H1 (cell line): Measurements from ENCODE around the gene ANXA2. TPM values are rescaled to one million over a fixed set of nuclear protein-coding genes. Genes with fewer than 3 reads are reported as not detected.

Source experiments
- CTCF ChIA-PET: fragments of 300-600 bp; sonication (Branson Sonifier 250); formaldehyde crosslinking; loops from one replicate; lab custom pipeline; 2021; ENCODE audit not compliant: partially characterized antibody; lab: Charles Lee
- POLR2A ChIA-PET: fragments of 300-600 bp; sonication (Branson Sonifier 250); formaldehyde crosslinking; loops from one replicate; lab custom pipeline; 2021; ENCODE audit warnings: inconsistent platforms; ENCODE audit not compliant: partially characterized antibody; lab: Charles Lee
- DNase-seq, 2 experiments: peaks; one replicate each; pipeline versions ENCODE4 v3.0.0 to v3.0.0-alpha.2; 2010 to 2022; ENCODE audit warnings: low spot score in 2 of 2, low read depth in 1 of 2, mixed read lengths in 1 of 2
- FAIRE-seq: peaks from 2 replicates; lab custom pipeline; 2011; peaks lifted over from hg19 to GRCh38; lab: Jason Lieb, UNC
- H2AFZ ChIP-seq: 2 replicates; pipeline ENCODE4 v1.8.1; 2012; ENCODE audit warnings: low read length, inconsistent platforms
- H2AK5ac ChIP-seq: 2 replicates; pipeline ENCODE4 v1.6.1; 2013; ENCODE audit warnings: low read depth, low read length
- H2BK120ac ChIP-seq: replicated peaks from 2 replicates; pipeline ENCODE3; 2013; ENCODE audit warnings: low read depth, low read length, inconsistent platforms
- H2BK12ac ChIP-seq: 2 replicates; pipeline ENCODE4 v1.6.1; 2013; ENCODE audit warnings: low read depth, low read length
- H2BK15ac ChIP-seq: 2 replicates; pipeline ENCODE4 v1.6.1; 2013; ENCODE audit warnings: low read length
- H2BK20ac ChIP-seq: 2 replicates; pipeline ENCODE4 v1.6.1; 2013; ENCODE audit warnings: low read length
- H2BK5ac ChIP-seq: 2 replicates; pipeline ENCODE4 v1.6.1; 2013; ENCODE audit warnings: low read depth, low read length
- H3K14ac ChIP-seq: 2 replicates; pipeline ENCODE4 v1.6.1; 2013; ENCODE audit warnings: inconsistent platforms; ENCODE audit not compliant: insufficient read length
- H3K18ac ChIP-seq: 2 replicates; pipeline ENCODE4 v1.6.1; 2013; ENCODE audit warnings: low read length; ENCODE audit errors: extremely low read depth
- H3K23ac ChIP-seq: 2 replicates; pipeline ENCODE4 v1.6.1; 2013; ENCODE audit warnings: inconsistent platforms; ENCODE audit not compliant: insufficient read length
- H3K23me2 ChIP-seq: 2 replicates; pipeline ENCODE4 v1.6.1; 2013; ENCODE audit warnings: low read depth, low read length
- H3K27ac ChIP-seq: 2 replicates; pipeline ENCODE4 v1.6.1; 2011; ENCODE audit warnings: low read depth, low read length, inconsistent platforms
- H3K27me3 ChIP-seq, 4 experiments: replicated peaks in 1 of 4; 1 replicate in 1 of 4; 2 replicates in 3 of 4; pipeline versions ENCODE4 v1.6.1 to v1.8.1; 2011 to 2013; ENCODE audit warnings: low read length in 3 of 4, mild to moderate bottlenecking in 3 of 4, inconsistent platforms in 2 of 4, mixed read lengths in 2 of 4, moderate library complexity in 1 of 4; ENCODE audit not compliant: control insufficient read depth in 3 of 4, insufficient read depth in 3 of 4; ENCODE audit errors: extremely low read depth in 1 of 4
- H3K36me3 ChIP-seq, 4 experiments: 2 replicates each; pipeline versions ENCODE4 v1.6.1 to v1.8.1; 2011 to 2013; ENCODE audit warnings: mild to moderate bottlenecking in 4 of 4, low read length in 3 of 4, moderate library complexity in 2 of 4, control low read depth in 1 of 4, inconsistent platforms in 1 of 4; ENCODE audit not compliant: insufficient read depth in 4 of 4, control insufficient read depth in 2 of 4
- H3K4ac ChIP-seq: replicated peaks from 2 replicates; pipeline ENCODE3; 2013; ENCODE audit warnings: low read length, low read depth, mixed read lengths, inconsistent platforms; ENCODE audit not compliant: insufficient read length
- H3K4me1 ChIP-seq, 4 experiments: replicated peaks in 1 of 4; 1 replicate in 1 of 4; 2 replicates in 3 of 4; pipeline versions ENCODE4 v1.6.1 to v1.8.1; 2011 to 2013; ENCODE audit warnings: low read length in 3 of 4, inconsistent platforms in 2 of 4, mixed read lengths in 1 of 4; ENCODE audit not compliant: insufficient read depth in 4 of 4, control insufficient read depth in 3 of 4
- H3K4me2 ChIP-seq, 2 experiments: 2 replicates each; pipeline versions ENCODE4 v1.6.1 to v1.8.1; 2011 to 2013; ENCODE audit warnings: low read depth in 2 of 2, low read length in 2 of 2, control low read depth in 1 of 2, inconsistent platforms in 1 of 2, mild to moderate bottlenecking in 1 of 2; ENCODE audit not compliant: insufficient read depth in 1 of 2
- H3K4me3 ChIP-seq, 4 experiments: fragments of 200-600, 300-600 bp in 1 of 4; sonication (generic), shearing (Covaris generic), sonication (Bioruptor Twin) in 1 of 4; 2 replicates each; pipeline versions ENCODE4 v1.5.1 to v1.8.1; 2011 to 2016; ENCODE audit warnings: low read length in 4 of 4, low read depth in 3 of 4, control low read depth in 2 of 4, inconsistent platforms in 2 of 4, mild to moderate bottlenecking in 2 of 4, mixed read lengths in 1 of 4, moderate library complexity in 1 of 4; ENCODE audit not compliant: insufficient read depth in 2 of 4; ENCODE audit errors: extremely low read depth in 1 of 4
- H3K56ac ChIP-seq: replicated peaks from 2 replicates; pipeline ENCODE3; 2013; ENCODE audit warnings: low read depth, mild to moderate bottlenecking, mixed read lengths, low read length, inconsistent platforms; ENCODE audit not compliant: insufficient read length
- H3K79me1 ChIP-seq: 2 replicates; pipeline ENCODE4 v1.6.1; 2013; ENCODE audit warnings: low read depth, low read length, control low read depth
- H3K79me2 ChIP-seq, 2 experiments: 2 replicates each; pipeline versions ENCODE4 v1.6.1 to v1.8.1; 2012 to 2013; ENCODE audit warnings: low read length in 2 of 2, mild to moderate bottlenecking in 2 of 2, inconsistent platforms in 1 of 2; ENCODE audit not compliant: insufficient read depth in 2 of 2, control insufficient read depth in 1 of 2
- H3K9ac ChIP-seq, 4 experiments: replicated peaks in 1 of 4; 1 replicate in 1 of 4; 2 replicates in 3 of 4; pipeline versions ENCODE4 v1.6.1 to v1.8.1; 2011 to 2013; ENCODE audit warnings: low read depth in 3 of 4, low read length in 3 of 4, control low read depth in 2 of 4, mild to moderate bottlenecking in 2 of 4, moderate library complexity in 2 of 4, inconsistent platforms in 1 of 4; ENCODE audit errors: extremely low read depth in 1 of 4
- H3K9me3 ChIP-seq, 2 experiments: 2 replicates each; pipeline versions ENCODE4 v1.6.1 to v1.8.1; 2012 to 2013; ENCODE audit warnings: mild to moderate bottlenecking in 2 of 2, moderate library complexity in 2 of 2, control low read depth in 1 of 2, inconsistent platforms in 1 of 2, low read depth in 1 of 2, low read length in 1 of 2, mixed read lengths in 1 of 2; ENCODE audit not compliant: insufficient read depth in 2 of 2
- H4K20me1 ChIP-seq, 2 experiments: replicated peaks in 1 of 2; 2 replicates each; pipeline versions ENCODE3 to v1.8.1; 2011 to 2013; ENCODE audit warnings: inconsistent platforms in 2 of 2, low read length in 2 of 2, mild to moderate bottlenecking in 1 of 2; ENCODE audit not compliant: insufficient read depth in 2 of 2, control insufficient read depth in 1 of 2
- H4K5ac ChIP-seq: 2 replicates; pipeline ENCODE4 v1.6.1; 2013; ENCODE audit warnings: low read length, low read depth, mixed read lengths, inconsistent platforms; ENCODE audit not compliant: insufficient read length
- H4K8ac ChIP-seq: 2 replicates; pipeline ENCODE4 v1.8.0; 2013; ENCODE audit warnings: mild to moderate bottlenecking, moderate library complexity, low read length, inconsistent platforms; ENCODE audit not compliant: insufficient read depth; ENCODE audit errors: extremely low read depth
- H4K91ac ChIP-seq: replicated peaks from 2 replicates; pipeline ENCODE3; 2013; ENCODE audit warnings: low read length, mixed read lengths, inconsistent platforms; ENCODE audit not compliant: insufficient read length
- MAFK ChIP-seq: IDR thresholded peaks from 2 replicates; pipeline ENCODE4 v1.6.1; 2012; ENCODE audit warnings: low read depth, mild to moderate bottlenecking, improper control_type of control experiment, low read length
- PHF8 ChIP-seq: fragments of 200-600 bp; sonication (generic); conservative IDR thresholded peaks from 2 replicates; pipeline ENCODE4 v1.7.1; 2012; ENCODE audit warnings: low read depth, mild to moderate bottlenecking, inconsistent platforms, low read length, moderate library complexity
- WGBS, 2 experiments: shearing (Covaris generic) in 1 of 2; methylation state at CpG; one replicate each; pipeline versions ENCODE4 v1.1.6 to v1.1.7; 2013 to 2015; ENCODE audit warnings: low lambda C conversion rate in 2 of 2, mixed read lengths in 2 of 2, inconsistent platforms in 1 of 2, low coverage in 1 of 2, missing lambda C conversion rate in 1 of 2; ENCODE audit not compliant: insufficient replicate concordance in 2 of 2, insufficient coverage in 1 of 2, insufficient read length in 1 of 2; ENCODE audit errors: extremely low coverage in 1 of 2, missing lambda C conversion rate in 1 of 2; 5-methylcytosine and 5-hydroxymethylcytosine counted together
- polyA plus RNA-seq, 7 experiments: library from polyadenylated mRNA; depleted of rRNA in 3 of 7; stranded (reverse) in 5 of 7; unstranded in 2 of 7; fragments of >200 nt in 5 of 7; fragments of 200-250 nt in 2 of 7; gene quantifications; 1 replicate in 5 of 7; 2 replicates in 1 of 7; 4 replicates in 1 of 7; pipeline versions ENCODE4 v1.2.1 to v1.2.3, GENCODE V29; 2011 to 2013; ENCODE audit warnings: missing spikeins in 2 of 7, mixed read lengths in 2 of 7
- total RNA-seq: library from RNA; stranded (reverse); fragmentation: NEBNext Ultra II Directional; extraction: Animal tissue kit (Norgen Biotek cat#: 25700); gene quantifications from 2 replicates; pipeline ENCODE4 v1.2.1, GENCODE V29; 2021

The ANXA2 gene
- total and polyA plus RNA-seq, 2 of the 8 experiments (the other 6 are each of a cell fraction or from before 2014, with no cell fraction given), result 178 to 217 TPM

DNA sequence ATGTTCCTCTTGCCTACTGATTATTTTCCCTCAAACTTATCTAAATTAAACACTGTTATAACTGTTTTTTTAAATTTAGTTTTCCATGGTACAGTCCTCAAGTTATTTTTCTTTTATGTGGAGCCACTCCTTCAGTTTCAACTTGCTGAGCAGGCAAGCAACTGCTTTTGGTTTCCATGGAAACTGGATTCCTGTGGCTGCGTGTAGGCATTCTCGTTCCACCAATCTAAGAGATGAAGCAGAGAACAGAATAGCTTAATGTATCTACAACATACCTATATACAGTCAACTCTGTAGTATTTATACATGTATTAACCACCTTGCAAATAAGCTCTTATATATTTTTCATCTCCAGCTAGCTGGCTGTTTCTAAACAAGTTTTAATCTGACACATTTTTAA is 25.8 kb upstream of the ANXA2 start:
- no peaks in the 10 kb centered on the region for H4K20me1 ChIP-seq
- H3K4ac ChIP-seq, result no peak overlapping the region
- H3K27me3 ChIP-seq, result no peaks in the 10 kb centered on the region
- no peak for DNase-seq
- no peaks in the 10 kb centered on the region for H3K23me2 ChIP-seq
- H2BK12ac ChIP-seq, result no peak overlapping the region
- H3K14ac ChIP-seq, result no peak overlapping the region
- no peak for FAIRE-seq
- no peak overlapping the region for H2BK5ac ChIP-seq
- no peak overlapping the region for H2BK15ac ChIP-seq
- CTCF ChIA-PET, result interaction anchor here (0.8 kb wide), 1 partner anchor 13 kb away, joined by 3 read pairs; no protein-coding TSS in a partner anchor
- WGBS, 2 experiments, result 65% methylated on average over 2 of the region's 2 CpGs; no CpG with 5 or more reads in 1 of the 2 experiments
- no peak overlapping the region for H4K5ac ChIP-seq
- no peak overlapping the region for H4K91ac ChIP-seq
- no peak overlapping the region for H2BK20ac ChIP-seq
- H3K27ac ChIP-seq, result no peak overlapping the region
- no peak overlapping the region for H4K8ac ChIP-seq
- H3K56ac ChIP-seq, result no peak overlapping the region
- H3K36me3 ChIP-seq, result peaks cover 0 to 13% (median 0%) of the 10 kb centered on the region in 4 experiments; a peak in 1 of 8 replicates
- POLR2A ChIA-PET, result no interaction called here
- no peaks in the 10 kb centered on the region for H3K9me3 ChIP-seq
- no peak overlapping the region for H3K23ac ChIP-seq
- TF ChIP-seq PHF8, result no peak
- TF ChIP-seq MAFK, result 0 out of 2 replicates have a peak, but pooled peaks have one; percentile 14
- no peaks in the 10 kb centered on the region for H3K79me1 ChIP-seq
- no peak overlapping the region for H3K18ac ChIP-seq
- H3K9ac ChIP-seq, result no peak overlapping the region
- no peak overlapping the region for H3K4me3 ChIP-seq
- no peaks in the 10 kb centered on the region for H3K4me1 ChIP-seq
- H3K79me2 ChIP-seq, result no peaks in the 10 kb centered on the region
- H2BK120ac ChIP-seq, result no peak overlapping the region
- H2AK5ac ChIP-seq, result no peak overlapping the region
- H2AFZ ChIP-seq, result no peak overlapping the region
- no peak overlapping the region for H3K4me2 ChIP-seq
